Mammary epithelial cell (primary cell): ENCODE data around the gene DMXL2.

Experiments used
- EZH2 ChIP-seq: IDR thresholded peaks from 2 replicates; pipeline ENCODE4 v1.6.1; 2012; ENCODE audit warnings: low read length, inconsistent platforms, borderline replicate concordance
- TF ChIP-seq, protein P1 (sequence below), 2 donors: IDR thresholded peaks in 1 of 2; conservative IDR thresholded peaks in 1 of 2; 2 replicates each; pipeline ENCODE4 v1.5.1; 2011 to 2012; ENCODE audit warnings: inconsistent platforms in 2 of 2, low read length in 2 of 2, mild to moderate bottlenecking in 2 of 2, control low read depth in 1 of 2, low read depth in 1 of 2; ENCODE audit not compliant: insufficient read depth in 1 of 2; ENCODE audit errors: extremely low read depth in 1 of 2

DNA sequence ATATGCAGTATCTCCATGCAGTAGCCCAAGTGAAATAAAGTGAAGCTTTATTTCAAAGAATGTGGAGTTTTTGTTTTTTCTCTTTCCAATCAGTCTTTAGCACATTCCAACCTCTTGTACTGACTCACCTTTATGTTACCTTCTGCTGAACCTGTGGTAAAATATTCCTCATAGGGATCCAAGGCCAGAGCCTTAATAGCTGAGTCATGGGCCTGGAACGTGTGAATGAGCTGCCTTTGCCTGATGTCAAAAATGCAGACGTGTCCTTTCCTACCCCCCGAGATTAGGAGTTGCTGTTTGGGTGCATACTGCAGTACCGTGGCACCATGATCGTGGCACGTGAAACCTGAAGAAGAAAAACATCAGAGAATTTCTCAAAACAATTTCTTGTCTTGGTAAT, 172.6 kb downstream of the DMXL2 start:
- TF ChIP-seq, protein P1, sequence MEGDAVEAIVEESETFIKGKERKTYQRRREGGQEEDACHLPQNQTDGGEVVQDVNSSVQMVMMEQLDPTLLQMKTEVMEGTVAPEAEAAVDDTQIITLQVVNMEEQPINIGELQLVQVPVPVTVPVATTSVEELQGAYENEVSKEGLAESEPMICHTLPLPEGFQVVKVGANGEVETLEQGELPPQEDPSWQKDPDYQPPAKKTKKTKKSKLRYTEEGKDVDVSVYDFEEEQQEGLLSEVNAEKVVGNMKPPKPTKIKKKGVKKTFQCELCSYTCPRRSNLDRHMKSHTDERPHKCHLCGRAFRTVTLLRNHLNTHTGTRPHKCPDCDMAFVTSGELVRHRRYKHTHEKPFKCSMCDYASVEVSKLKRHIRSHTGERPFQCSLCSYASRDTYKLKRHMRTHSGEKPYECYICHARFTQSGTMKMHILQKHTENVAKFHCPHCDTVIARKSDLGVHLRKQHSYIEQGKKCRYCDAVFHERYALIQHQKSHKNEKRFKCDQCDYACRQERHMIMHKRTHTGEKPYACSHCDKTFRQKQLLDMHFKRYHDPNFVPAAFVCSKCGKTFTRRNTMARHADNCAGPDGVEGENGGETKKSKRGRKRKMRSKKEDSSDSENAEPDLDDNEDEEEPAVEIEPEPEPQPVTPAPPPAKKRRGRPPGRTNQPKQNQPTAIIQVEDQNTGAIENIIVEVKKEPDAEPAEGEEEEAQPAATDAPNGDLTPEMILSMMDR (conservative IDR thresholded peaks at IDR 0.05 in 1 of 2, IDR thresholded peaks at IDR 0.05 in 1 of 2; ENCODE audit: extremely low read depth in 1 of 2, insufficient read depth in 1 of 2, low read depth in 1 of 2, low read length in 2 of 2), result no peak
- TF ChIP-seq EZH2, result no peak
